Measurements from ENCODE around the gene CACNA2D3.

CACNA2D3 gene

GRCh38 chr3:54901906-54902685 lies 779.7 kb downstream of the CACNA2D3 start:
- DNase-seq, result no peak

- DNase-seq, result no peak
These were observed 783.0 kb downstream of the CACNA2D3 start for GRCh38 chr3:54905261-54905888.

GRCh38 chr3:54905920-54906319 lies 783.6 kb downstream of the CACNA2D3 start:
- no peak for DNase-seq

- no peak for DNase-seq
These were observed 784.4 kb downstream of the CACNA2D3 start for GRCh38 chr3:54906763-54907162.

GRCh38 chr3:54909191-54909590 lies 786.8 kb downstream of the CACNA2D3 start:
- DNase-seq, result no peak

GRCh38 chr3:54914180-54914579 lies 791.8 kb downstream of the CACNA2D3 start:
- no peak for DNase-seq

- no peak for DNase-seq
These were observed 792.8 kb downstream of the CACNA2D3 start for GRCh38 chr3:54915181-54915580.

GRCh38 chr3:54915976-54916375 lies 793.6 kb downstream of the CACNA2D3 start:
- no peak for DNase-seq

GRCh38 chr3:54916732-54917131 lies 794.4 kb downstream of the CACNA2D3 start:
- DNase-seq, result no peak

GRCh38 chr3:54917174-54917573 lies 794.8 kb downstream of the CACNA2D3 start:
- no peak for DNase-seq

GRCh38 chr3:54917862-54918261 lies 795.5 kb downstream of the CACNA2D3 start:
- no peak for DNase-seq

- no peak for DNase-seq
These were observed 796.2 kb downstream of the CACNA2D3 start for GRCh38 chr3:54918516-54918915.

- DNase-seq, result no peak
These were observed 805.9 kb downstream of the CACNA2D3 start, which contains the start of gene LRTM1 for GRCh38 chr3:54928046-54928770. TSS of gene LRTM1 (minus strand) at chr3:54928059. CDS start at chr3:54927911, 148 bp downstream.

- DNase-seq, result no peak
These were observed 808.8 kb downstream of the CACNA2D3 start for GRCh38 chr3:54931182-54931581.

- no peak for DNase-seq
These were observed 810.3 kb downstream of the CACNA2D3 start for GRCh38 chr3:54932606-54933005.

GRCh38 chr3:54935869-54936268 lies 813.5 kb downstream of the CACNA2D3 start:
- no peak for DNase-seq

GRCh38 chr3:54936561-54936960 lies 814.2 kb downstream of the CACNA2D3 start:
- no peak for DNase-seq

- DNase-seq, result no peak
These were observed 817.4 kb downstream of the CACNA2D3 start for GRCh38 chr3:54939557-54940300.

GRCh38 chr3:54940971-54941370 lies 818.6 kb downstream of the CACNA2D3 start:
- no peak for DNase-seq

GRCh38 chr3:54941690-54942362 lies 819.5 kb downstream of the CACNA2D3 start:
- DNase-seq, result no peak

GRCh38 chr3:54949491-54950044 lies 827.2 kb downstream of the CACNA2D3 start:
- DNase-seq, result no peak

GRCh38 chr3:54950391-54951003 lies 828.1 kb downstream of the CACNA2D3 start:
- no peak for DNase-seq

Measured in CD4-positive, alpha-beta T cell treated with Interleukin-4 for 1 hour (primary cell).